ENCODE data around the gene KMT5C.

Gene KMT5C

DNA sequence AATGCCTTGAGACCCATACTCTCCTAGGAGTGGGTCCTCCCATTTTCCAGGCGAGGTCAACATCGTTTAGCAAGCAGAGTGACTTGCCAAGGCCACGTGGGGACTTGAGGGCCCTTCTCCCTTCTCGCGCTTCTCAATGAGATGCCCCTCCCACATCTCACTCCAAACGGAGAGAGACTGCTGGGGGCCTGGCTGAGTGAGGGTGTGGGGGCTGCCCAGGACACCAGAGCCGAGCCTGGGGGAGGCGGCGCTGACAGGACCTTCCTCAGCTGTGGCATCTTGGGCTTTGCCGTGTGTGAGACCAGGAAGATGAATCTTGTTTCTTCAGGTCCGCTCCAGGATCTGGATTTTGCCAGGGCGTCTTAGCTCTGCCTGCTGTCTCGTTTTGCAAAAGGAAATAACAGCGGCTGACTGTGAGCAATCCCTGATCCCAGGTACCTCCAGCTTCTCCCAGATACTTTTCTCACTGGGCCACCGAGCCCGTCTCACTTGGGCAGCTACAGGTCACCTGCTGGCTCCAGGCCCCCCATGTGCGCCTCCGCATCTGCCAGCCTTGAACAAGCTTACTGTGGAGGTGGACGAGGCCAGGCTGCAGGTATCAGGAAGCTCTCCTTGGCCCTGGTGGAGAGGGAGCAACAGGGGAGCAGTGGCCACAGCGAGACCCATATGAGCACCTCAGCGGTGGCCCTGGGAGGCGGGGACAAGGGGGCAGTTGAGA, 8.8 kb downstream of the KMT5C start:
- DNase-seq, result no peak

DNA sequence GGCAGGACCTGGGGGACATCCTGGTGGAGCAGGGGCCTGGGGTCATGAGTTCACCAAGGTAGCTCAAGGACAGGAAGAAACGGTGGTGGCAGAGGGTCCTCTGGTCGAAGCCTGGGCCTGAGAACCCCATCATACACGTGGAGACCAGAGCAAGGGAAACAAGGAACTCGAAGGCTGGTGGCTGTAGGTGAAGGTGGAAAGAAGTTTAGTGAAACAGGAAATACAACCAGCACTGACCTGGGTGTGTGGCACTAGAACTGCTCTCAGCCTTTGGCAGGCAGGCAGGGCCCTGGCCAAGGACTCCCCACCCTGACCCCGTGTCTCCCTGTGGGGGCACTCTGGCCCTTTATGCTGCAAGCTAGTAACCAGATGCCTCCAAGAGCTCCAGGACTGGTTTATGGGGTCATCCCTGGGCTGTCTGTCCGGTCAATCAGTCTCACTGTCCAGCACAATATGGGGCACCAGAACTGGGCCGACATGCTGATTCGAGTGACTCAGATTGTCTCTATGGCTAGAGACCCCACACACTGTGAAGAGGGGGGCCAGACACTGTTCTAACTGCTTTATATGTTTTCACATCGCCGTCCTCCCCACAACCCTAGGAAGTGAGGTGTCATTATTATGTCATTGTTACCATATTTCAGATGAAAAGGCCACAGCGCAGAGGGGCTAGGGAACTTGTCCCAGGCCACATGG, 11.1 kb downstream of the KMT5C start:
- no peak for DNase-seq

DNA sequence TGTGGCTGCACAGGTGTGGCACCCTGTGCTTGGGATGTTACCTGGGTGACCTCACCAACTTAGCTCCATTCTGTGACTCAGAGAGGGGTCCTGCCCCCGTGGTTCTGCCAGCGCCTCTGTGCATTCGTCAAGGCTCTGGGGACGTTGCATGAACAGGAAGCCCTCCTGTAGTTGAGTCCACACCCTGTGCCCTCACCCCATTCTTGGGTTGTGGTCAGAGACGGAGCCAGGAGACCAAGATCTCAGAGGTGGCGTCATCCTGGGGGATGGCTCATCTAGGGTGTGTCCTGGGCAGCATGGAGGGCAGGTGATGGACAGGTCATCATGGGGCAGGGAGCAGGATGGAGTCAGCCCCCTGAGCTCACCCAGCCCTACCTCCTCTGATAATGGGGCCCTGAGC, 12.4 kb downstream of the KMT5C start:
- no peak for DNase-seq

DNA sequence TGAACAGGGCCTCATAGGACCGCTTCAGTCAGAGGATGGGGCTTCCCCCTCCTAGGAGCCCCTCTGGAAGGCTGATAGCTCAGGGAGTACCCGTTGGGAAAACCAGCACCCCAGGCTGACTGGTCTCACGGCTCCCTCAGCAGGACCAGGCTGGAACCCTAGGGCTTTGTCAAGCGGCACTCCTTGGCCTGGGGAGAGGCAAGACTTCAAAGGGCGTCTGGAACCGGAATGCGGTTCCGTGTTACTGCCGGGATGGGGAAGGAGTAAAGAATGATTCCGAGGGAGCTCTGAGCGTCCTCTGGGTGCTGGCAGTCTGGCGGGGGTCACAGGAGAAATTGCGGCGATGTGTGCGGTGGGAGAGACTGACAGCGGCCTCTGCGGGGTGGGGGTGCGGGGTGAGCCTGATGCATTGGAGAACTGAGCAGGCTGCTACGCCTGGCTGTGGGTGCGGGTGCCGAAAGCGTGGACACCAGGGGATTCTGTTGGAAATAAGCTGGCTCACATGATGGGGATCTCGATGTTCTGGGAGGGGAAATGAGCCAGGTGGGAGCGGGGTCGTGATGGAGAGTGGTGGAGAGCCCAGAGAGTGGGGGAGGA, 13.0 kb downstream of the KMT5C start:
- no peak for DNase-seq

DNA sequence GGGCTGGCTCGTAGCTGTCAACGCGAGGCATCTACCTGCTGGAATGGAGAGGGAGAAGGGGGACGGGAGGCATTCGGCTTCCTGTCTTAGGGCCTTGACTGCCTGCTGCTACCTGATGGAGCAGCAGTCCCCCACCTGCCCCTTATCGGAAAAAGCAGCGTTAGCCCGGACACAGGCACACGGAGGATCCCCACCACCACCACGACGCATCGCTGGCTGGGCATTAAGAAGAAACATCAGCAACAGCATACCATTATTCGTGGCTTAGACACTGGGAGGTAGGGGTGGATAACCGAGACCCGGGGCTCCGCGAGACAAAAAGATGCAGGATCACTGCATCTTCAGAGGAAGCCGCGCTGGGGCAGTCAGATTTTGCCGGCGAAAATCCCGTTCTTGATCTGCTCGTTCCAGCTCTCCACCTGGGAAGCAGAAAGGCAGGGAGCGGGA, 13.7 kb downstream of the KMT5C start:
- DNase-seq, result no peak

DNA sequence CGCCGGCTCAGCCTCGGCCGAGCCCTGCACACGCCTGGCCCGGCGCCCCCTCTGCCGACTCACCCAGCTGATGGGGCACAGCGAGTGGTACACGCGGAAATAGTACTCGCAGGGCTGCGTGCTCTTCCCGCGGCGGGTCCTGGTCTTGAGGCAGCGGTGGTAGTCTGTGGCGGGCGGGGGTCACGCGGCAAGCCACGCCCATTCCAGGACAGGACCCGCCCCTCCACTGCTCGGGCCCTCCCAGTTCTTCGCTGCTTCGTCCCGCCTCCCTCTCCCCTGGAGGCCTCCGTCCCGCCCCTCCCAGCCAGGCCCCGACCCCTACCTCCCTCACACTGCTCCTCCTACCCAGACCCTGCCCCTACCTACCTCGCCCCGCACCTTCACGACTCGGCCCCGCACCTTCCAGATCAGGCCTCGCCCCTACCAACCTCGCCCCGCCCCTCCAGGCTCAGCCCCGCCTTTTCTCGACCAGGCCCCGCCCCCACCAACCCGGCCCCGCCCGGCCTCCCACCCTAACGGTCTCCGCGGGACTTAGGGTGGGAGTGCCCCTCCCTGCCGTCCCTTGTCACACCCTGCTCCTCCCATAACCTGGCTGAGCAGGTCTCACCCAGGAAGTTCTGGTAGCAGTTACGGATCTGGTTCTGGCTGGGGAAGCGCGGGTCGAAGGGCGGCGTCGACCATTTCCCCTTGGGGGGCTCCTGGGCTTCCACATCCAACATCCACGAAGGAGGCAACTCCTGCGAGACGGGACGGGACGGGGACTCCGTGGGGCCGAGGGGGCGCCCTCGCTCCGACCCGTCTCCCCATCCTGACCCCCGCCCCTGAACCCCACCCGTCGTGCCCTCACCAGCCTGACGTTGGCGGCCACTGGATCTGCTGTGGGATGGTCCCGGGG, 14.4 kb downstream of the KMT5C start:
- peak; percentile 59 for DNase-seq

DNA sequence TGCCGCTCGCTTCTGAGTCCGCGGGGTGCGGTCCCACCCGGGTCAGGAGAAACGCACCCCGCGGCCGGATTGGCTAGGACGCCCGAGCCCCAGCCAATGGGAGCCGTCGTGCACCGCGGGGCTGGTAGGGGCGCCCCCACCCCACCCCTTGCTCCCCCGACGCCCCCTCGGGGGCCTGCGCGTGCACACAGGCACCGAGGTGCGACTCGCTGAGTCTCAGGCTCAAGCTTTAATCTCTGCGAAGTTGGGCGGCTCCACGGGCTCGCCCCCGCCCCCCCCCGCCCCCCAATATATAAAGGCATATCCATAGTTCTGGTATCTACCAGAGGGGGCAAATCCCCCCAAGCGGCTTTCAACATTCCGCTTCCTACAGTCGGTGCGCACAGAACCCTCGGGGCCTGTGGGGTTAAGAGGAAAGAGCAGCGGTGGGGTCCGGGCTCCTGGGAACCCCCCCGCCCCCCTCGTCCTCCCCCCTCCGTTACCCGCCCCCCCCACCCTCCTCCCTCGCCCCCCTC, 15.1 kb downstream of the KMT5C start, which contains the start of gene COX6B2:
Gene COX6B2, minus strand, starts transcription at position 22 of the 515 bp plus-strand sequence. CDS start 198 bp downstream, outside the sequence.
- DNase-seq, result no peak

DNA sequence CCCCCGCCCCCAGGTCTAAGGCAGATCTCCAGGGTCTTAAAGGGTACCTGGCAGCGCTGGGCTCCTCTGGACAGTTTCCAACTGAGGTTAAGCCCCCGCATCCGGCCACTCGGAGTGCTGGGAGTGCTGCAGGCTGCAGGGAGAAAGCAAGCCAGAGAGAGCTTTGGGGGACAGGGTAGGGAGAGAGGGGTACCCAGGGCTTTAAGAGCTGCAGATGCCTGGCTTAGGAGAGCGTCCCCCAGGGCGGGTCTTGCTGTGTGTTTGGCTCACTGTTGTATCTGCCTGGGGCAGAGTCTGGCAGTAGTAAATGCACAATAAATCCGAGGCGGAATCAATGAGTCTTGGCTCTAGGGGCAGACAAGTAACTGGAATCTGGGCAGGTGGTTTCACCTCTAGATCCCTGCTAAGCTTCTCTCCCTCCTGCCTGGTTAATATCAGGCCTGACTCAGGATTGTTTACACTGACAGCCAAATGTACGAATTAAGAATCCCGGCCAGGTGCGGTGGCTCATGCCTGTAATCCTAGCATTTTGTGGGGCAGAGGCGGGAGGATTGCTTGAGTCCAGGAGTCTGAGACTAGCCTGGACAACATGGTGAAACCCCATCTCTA, 15.6 kb downstream of the KMT5C start:
- no peak for DNase-seq

DNA sequence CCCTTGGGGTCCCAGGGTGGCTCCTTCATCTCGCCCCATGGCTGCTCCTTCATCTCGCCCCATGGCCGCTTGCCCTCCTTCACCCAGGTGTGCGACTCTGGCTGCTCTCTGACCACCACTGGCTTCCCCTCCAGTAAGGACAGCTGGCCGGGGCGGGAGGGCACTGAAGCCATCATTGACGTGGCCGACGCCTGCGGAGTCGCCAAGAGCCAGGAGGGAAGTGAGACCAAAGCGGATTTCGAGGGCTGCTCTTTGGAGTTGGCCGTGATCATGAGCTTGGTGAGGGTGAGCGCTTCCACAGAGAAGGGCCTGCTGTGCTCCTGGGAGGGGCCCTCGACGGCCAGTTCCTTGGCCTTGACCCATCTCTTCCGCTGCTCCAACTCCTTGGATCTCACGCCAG, 18.8 kb downstream of the KMT5C start:
- no peak for DNase-seq

DNA sequence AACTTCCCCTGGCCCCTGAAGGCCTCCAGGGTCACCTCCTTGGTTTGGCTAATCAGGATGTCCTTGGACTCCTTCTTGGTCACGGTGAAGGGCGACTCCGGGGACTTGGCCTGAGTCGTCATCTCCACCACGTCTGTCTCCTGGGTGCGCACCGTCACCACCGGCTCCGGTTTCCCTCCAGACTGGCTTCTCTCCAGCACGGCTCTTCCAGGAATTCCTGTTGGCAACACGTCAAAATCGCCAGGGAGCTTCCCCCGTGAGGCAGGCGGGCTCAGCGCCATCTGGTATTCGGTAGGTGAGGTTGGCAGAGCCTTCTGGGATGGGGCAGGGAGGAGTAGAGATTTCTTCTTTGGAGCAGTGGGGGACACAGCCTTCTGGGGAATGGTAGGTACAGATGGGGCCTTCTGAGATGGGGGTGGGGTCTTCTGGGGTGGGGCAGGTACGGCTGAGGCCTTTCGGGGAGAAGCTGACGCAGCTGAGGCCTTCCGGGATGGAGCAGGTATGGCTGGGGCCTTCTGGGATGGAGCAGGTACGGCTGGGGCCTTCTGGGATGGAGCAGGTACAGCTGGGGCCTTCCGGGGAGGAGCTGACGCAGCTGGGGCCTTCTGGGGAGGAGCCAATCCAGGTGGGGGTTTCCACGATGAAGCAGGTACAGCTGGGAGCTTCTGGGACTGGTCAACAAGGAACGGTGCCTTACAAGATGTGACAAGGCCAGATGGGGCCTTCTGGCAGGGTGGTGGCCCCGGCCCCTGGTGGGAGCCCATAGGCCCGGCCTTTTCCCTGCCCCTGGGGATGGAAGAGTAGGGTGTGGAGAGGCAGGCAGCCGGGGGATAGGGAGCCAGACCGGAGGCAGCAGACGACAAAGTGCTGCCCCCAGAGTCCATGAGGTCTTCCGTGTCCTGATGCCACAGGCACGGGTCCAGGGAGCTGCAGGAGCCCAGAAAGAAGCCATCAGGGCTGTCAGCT, 19.6 kb downstream of the KMT5C start:
- no peak for DNase-seq

DNA sequence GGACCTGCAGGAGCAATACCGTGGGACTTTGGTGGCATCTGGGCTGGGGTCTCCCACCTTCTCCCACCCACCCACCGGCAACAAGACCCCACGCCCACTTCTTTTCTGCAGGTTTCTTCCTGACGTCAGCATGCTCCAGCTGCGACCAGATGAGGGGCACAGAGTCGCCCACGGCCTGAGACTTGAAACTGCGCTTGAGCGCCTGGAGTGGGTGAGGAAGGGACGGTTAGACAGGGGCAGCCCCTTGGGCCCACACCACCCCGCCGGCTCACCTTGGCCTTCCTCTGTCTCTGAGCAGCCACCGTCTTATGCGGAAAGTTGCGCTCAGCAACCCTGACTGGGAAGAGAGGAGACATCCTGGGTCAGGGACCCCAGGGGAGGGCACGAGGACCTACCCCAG, 21.2 kb downstream of the KMT5C start:
- no peak for DNase-seq

DNA sequence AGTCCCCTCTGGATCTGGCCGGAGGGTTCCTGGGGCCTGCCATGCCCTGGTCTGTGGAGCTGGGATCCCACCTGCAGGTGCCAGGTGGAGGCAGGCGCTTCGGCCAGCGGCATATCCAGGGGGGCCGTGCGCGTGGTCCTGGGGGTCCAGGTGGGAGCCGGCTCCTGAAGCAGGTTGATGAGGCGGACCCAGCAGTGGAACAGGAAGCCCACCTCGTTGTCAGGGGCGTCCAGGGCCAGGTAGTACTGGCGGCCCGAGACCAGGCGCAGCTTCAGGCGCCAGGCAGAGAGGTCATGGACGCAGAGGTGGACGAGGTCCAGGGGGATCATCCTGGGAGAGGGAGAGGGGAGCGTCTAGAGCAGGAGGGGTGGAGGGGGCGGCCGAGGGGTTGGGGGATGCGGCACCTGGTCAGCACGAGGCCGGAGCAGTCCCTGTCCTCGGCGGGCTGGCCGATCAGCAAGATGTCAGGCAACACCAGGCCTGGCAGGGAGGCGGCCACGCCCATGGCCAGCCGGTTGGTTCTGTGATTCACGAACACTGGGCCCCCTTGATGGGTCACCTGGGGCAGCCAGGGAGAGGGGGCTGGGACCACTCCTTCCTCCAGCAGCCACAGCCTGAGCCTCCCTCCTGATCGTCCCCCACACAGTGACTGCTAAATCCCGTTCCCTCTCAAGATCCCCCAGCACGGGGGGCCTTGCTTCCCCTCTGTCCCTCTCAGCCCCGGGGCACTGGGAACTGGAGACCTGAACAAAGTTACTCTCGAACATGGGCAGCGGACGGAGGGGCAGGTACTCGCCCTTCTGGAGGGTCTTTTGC, 22.7 kb downstream of the KMT5C start:
- no peak for DNase-seq

DNA sequence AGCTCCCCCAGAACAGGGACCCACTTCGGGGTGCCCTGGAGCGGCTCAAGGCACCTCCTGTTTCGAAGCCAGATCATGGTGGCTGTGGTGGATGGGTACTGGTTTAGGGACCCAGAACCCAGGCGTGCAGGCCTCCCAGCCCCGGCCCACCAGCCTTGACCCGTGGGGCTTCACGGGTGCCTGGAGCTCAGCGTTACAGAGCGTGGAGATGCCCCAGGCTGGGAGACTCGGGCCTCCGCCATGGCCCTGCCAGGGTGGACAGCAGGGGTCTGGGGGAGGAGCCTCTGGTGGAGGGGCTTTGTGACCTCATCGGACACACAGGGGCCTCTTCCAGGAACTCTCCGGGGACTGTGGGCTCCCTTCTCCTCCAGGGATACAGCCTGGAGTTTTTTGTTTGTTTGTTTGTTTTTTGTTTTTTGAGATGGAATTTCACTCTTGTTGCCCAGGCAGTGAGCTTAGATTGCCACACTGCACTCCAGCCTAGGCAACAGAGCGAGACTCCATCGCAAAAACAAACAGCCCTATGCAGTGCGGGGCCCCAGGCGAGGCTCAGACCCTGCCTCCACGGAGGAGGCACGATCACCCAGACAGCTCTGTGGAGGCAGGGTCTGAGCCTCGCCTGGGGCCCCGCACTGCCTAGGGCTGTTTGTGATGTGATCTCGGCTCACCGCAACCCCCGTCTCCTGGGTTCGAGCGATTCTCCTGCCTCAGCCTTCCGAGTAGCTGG, 23.5 kb downstream of the KMT5C start, which contains the start of gene GARIN5B:
Gene GARIN5B, minus strand, starts transcription at position 271 of the 727 bp plus-strand sequence. Its CDS starts 194 bp downstream, at position 77.
- DNase-seq, result no peak

DNA sequence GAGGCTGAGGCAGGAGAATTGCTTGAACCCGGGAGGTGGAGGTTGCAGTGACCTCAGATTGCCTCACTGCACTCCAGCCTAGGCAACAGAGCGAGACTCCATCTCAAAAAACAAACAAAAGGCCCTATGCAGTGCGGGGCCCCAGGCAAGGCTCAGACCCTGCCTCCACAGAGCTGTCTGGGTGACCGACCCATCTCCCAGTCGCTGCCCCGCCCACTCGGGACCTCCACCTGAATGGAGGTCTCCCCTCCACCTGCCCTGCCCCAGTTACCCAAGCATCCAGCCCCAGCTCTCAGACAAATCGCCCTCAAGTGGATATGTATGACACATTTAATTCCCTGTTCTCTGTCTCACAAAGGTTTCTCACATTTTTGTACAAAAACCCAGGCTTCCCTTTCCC, 25.6 kb downstream of the KMT5C start:
- no peak for DNase-seq

DNA sequence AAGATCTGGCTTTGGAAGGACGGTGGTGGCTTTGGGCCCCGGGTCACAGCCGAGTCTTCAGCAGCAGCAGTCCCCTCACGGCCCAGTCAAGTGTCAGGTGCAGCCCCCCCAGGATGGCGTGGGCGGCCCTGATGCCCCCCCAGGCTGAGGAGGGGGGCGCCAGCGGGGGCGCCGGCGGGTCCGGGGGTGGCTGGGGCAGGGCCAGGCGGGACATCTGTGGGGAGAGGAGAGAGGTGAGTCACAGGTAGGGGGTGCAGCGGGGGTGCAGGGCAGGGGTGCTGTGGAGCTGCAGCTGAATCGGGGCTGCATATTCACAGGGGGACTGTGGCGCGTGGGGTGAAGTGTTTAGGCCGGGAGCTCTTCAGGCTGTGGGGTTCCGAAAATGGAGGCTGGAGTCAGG, 26.3 kb downstream of the KMT5C start:
- DNase-seq, result no peak

DNA sequence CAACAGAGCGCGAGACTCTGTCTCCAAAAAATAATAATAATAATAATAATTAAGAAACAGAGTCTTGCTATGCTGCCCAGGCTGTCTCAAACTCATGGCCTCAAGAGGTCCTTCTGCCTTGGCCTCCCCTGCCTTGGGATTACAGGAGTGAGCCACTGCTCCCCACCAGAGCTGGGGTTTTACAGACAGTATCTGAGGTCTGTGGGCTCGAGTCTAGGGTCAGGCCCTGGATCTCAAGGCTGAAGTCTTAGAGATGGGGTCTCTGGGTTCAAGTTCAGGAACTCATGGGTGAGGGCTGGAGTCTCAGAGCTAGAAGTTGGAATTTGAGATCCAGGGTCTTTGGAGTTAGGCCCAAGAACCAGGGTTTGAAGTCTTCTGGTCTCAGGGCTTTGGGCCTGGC, 27.1 kb downstream of the KMT5C start:
- no peak for DNase-seq

DNA sequence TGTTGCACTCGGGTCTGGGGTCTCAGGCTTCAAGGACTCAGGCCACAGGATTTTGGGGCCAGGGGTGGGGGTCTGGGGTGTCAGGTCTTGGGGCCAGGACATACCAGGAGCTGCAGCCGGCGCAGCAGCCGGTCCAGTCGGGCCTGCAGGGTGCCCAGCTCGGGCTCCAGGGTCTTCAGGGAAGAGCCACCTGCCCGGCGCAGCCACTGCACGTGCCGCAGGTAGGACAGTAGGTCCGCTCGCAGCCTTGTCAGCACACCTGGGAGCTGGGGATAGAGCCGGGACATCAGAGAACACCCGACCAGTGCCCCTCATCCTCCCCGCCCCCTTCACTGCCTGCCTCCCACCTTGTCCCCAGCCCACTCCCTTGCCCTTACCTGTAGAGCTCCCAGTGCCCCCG, 28.4 kb downstream of the KMT5C start:
- no peak for DNase-seq

DNA sequence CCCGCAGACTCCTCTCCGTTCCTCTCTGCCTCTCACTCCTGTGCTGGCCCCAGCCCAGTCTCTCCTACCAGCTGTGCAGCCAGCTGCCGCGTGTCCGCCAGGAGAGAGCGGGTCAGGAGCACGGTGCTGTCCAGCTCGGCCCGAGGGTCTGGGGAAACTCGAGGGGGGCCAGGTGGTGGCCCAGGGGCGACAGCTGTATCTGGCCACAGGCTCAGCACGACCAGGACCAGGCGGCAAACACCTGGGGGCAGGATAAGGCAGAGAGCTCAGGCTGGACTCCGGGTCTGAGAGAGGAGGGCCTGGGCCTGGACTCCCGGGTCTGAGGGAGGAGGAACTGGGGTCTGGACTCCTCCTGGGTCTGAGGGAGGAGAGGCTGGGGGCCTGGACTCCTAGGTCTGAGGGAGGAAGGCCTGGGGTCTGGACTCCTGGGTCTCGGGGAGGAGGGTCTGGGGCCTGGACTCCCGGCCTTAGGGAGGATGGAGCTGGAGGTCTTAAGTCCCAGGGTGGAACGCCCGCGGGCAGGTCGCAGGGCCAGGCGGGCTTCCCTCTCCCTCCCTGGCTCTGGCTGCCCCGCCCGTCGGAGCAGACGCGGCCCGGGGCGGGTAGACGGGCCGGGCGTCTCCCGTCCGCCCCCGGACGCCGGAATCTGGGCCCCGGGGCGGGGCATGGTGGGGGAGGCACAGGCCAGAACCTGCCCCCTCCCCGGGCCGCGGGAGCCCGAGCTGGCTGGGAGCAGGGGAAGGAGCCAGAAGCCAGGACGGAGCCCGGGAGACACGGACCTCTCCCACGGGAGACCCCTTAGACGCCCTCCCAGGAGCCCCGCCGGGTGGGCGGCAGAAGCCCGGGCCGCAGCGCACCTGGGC, 29.3 kb downstream of the KMT5C start:
- no peak for DNase-seq
